ENCODE measurements around the gene ASB18. TPM values are rescaled to one million over a fixed set of nuclear protein-coding genes. Genes with fewer than 3 reads are reported as not detected.
A peak's percentile ranks its signal among the peaks of the same experiment; 100 is the strongest.

The ASB18 gene
- total RNA-seq, 1 donor from 2014 or later = not detected

DNA sequence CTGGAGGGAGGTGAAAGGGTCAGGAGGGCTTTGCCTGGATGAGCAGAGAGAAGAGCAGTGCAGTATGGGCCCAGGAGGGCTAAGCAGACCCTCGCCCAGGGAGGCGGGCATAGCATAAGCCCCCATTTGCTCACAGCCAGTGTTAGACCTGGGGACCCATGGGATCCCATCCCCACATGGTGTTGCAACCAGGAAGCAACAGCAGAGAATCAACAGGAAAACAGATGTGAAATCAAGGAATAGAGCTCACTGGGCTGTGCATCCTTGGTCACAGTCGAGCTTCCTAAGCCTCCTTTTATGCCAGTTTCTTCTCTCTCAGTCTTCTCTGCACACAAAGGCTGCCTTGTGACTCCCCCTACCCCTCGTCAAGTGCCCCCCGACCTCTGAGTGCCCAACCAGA lies 19.9 kb downstream of the ASB18 start:
- no peak overlapping the region for H3K27ac Mint-ChIP-seq (ENCODE audit: unreplicated experiment)
- H3K27me3 Mint-ChIP-seq (ENCODE audit: unreplicated experiment) = no peaks in the 10 kb centered on the region
- peak; percentile 59 for DNase-seq (ENCODE audit: extremely low spot score, unreplicated experiment)
- no peaks in the 10 kb centered on the region for H3K9me3 Mint-ChIP-seq (ENCODE audit: unreplicated experiment)
- H3K4me1 Mint-ChIP-seq (ENCODE audit: unreplicated experiment) = peaks cover 6% of the 10 kb centered on the region
- H3K4me3 Mint-ChIP-seq (ENCODE audit: unreplicated experiment) = no peak overlapping the region
- H3K36me3 Mint-ChIP-seq (ENCODE audit: unreplicated experiment) = peaks cover 7% of the 10 kb centered on the region
- TF ChIP-seq, protein P1, sequence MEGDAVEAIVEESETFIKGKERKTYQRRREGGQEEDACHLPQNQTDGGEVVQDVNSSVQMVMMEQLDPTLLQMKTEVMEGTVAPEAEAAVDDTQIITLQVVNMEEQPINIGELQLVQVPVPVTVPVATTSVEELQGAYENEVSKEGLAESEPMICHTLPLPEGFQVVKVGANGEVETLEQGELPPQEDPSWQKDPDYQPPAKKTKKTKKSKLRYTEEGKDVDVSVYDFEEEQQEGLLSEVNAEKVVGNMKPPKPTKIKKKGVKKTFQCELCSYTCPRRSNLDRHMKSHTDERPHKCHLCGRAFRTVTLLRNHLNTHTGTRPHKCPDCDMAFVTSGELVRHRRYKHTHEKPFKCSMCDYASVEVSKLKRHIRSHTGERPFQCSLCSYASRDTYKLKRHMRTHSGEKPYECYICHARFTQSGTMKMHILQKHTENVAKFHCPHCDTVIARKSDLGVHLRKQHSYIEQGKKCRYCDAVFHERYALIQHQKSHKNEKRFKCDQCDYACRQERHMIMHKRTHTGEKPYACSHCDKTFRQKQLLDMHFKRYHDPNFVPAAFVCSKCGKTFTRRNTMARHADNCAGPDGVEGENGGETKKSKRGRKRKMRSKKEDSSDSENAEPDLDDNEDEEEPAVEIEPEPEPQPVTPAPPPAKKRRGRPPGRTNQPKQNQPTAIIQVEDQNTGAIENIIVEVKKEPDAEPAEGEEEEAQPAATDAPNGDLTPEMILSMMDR (IDR thresholded peaks at IDR 0.05) = no peak

DNA sequence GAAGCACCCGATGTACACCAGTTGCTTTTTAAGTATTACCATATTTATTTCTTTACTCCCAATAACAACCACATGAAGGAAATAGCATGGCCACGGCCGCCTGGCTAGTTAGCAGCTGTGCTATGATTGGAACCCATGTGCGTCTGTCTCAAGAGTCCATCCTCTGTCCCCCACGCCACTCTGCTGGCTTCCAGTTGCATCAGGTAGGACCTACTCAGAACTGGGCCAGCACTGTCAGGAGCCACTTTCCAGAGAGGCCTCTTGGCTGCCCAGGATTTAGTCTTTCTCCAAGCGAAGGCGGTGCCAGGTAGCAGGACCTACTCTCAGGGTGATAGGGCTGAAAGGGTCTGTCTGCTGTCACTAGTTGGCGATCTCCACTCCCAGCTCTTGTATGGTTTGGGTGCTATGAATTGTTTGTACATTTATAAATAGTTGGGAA lies 22.1 kb downstream of the ASB18 start:
- H3K36me3 Mint-ChIP-seq (ENCODE audit: unreplicated experiment) = peaks cover 4% of the 10 kb centered on the region
- H3K27ac Mint-ChIP-seq (ENCODE audit: unreplicated experiment) = no peak overlapping the region
- H3K9me3 Mint-ChIP-seq (ENCODE audit: unreplicated experiment) = no peaks in the 10 kb centered on the region
- TF ChIP-seq, protein P1 (IDR thresholded peaks at IDR 0.05) = no peak
- peaks cover 3% of the 10 kb centered on the region for H3K27me3 Mint-ChIP-seq (ENCODE audit: unreplicated experiment)
- H3K4me3 Mint-ChIP-seq (ENCODE audit: unreplicated experiment) = no peak overlapping the region
- DNase-seq (ENCODE audit: extremely low spot score, unreplicated experiment) = peak; percentile 68
- H3K4me1 Mint-ChIP-seq (ENCODE audit: unreplicated experiment) = peaks cover 6% of the 10 kb centered on the region

DNA sequence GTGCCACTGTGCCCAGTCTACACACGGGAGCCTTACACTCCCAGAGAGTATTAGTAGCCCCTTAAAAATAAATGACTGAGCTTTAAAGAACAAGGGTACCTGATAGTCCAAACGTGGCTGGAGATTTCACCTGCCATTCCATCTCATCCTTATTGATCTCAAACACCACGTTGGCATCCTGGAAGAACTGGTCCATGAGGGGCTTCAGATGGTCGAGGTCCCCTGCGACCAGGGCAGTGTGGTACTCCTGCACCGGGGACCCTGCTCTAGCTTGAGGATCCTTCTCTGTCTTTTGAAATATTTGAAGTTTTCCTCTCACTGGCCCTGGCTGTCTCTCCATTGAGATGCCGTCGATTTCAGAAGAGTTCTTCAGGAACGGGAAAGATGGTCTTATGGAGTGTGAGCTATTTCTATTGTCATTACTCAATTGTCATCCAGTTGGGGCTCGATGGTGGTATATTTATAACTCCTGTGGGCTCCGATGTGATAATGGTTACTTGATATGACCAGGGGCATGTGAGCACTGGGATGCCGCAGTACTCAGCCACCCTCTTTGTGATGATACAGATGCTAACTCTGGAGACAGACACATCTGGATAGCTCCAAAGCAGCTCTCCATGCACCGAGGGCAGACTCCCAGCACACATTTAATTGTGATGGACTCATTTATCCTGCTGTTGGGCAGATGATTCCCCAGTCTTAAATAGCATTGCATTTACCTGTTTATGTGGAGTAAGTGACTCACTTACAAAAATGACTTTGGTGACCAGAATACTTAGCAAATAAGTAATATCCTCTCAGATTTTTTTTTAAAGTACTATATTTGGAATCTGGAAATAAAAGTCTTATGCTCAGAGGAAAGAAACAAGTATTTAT lies 22.8 kb downstream of the ASB18 start:
- Mint-ChIP-seq H3K9me3 (ENCODE audit: unreplicated experiment) (no peaks in the 10 kb centered on the region), H3K4me1 (ENCODE audit: unreplicated experiment) (peaks cover 9% of the 10 kb centered on the region), H3K4me3 (ENCODE audit: unreplicated experiment) (no peak overlapping the region), H3K27me3 (ENCODE audit: unreplicated experiment) (peaks cover 6% of the 10 kb centered on the region), H3K27ac (ENCODE audit: unreplicated experiment) (no peak overlapping the region), H3K36me3 (ENCODE audit: unreplicated experiment) (peaks cover 4% of the 10 kb centered on the region)
- peak; percentile 53 for DNase-seq (ENCODE audit: extremely low spot score, unreplicated experiment)
- TF ChIP-seq, protein P1 (IDR thresholded peaks at IDR 0.05) = no peak

DNA sequence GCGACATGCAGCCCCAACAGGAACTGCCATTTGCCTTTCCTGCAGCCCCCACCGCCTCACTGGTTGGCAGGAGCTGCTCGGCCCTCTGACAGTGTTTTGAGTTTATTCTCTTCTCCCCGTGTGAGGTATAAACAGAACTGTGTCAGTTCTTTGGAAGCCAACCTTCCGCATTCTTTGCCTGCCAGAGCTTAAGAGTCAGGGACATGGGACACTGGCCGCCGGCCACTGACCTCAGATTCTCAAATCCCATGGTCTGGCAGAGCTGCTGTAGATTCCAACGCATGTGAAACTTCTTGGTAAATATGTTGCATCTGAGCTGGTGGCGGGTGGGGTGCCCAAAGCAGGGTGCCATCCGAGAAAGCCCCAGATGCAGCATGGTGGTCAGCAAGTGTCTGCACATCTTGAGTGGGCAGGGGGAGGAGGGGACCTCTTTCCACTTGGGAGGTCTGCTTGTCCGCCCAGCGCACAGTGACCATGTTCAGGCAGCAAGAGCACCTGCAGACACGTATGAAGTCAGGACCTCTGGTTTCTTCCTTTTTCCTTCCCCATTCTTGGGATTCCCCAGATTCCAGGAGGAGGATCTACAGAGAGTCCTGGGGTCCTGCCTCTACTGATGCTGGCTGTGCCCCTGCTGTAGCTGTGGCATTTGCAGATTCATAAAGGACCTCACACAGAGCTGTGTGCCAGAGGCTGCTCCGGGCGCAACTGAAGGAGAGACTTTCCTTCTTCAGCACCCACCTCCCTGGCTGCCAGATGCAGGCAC lies 23.8 kb downstream of the ASB18 start:
- Mint-ChIP-seq H3K27ac (ENCODE audit: unreplicated experiment) (no peak overlapping the region), H3K4me1 (ENCODE audit: unreplicated experiment) (peaks cover 15% of the 10 kb centered on the region), H3K36me3 (ENCODE audit: unreplicated experiment) (peaks cover under 1% of the 10 kb centered on the region), H3K9me3 (ENCODE audit: unreplicated experiment) (no peaks in the 10 kb centered on the region), H3K27me3 (ENCODE audit: unreplicated experiment) (peaks cover 13% of the 10 kb centered on the region), H3K4me3 (ENCODE audit: unreplicated experiment) (no peak overlapping the region)
- peak; percentile 73 for DNase-seq (ENCODE audit: extremely low spot score, unreplicated experiment)
- TF ChIP-seq, protein P1 (IDR thresholded peaks at IDR 0.05) = no peak
